HCT116 (cell line): Measurements from ENCODE around the gene LRRC71. TPM values are rescaled to one million over a fixed set of nuclear protein-coding genes. Genes with fewer than 3 reads are reported as not detected.

Experiments
- ATAC-seq: fragments of 200-7000 bp; cut with Tn5 transposase; 2 replicates; pipeline ENCODE4 v1.9.1; 2020; ENCODE audit warnings: mild to moderate bottlenecking, moderate library complexity
- BruUV-seq: library from RNA; stranded (reverse); fragments of 400-500 nt; replicated peaks from 2 replicates; lab custom pipeline; 2021; lab: Mats Ljungman, UMichigan
- CTCF ChIA-PET: fragments of 300-600 bp; sonication (Branson Sonifier 250); formaldehyde crosslinking; loops from one replicate; lab custom pipeline; 2021; ENCODE audit warnings: antibody characterized with exemption; lab: Charles Lee
- POLR2A ChIA-PET: fragments of 300-600, 350-600 bp; sonication (Branson Sonifier 250); formaldehyde crosslinking; loops from one replicate; lab custom pipeline; 2021; ENCODE audit warnings: antibody characterized with exemption; lab: Charles Lee
- RAD21 ChIA-PET, 2 experiments: fragments of 300-600 bp; sonication (Branson Sonifier 250); formaldehyde crosslinking; loops; one replicate each; lab custom pipeline; 2023; ENCODE audit warnings: low total read pairs in 2 of 2; ENCODE audit not compliant: uncharacterized antibody in 2 of 2, unreplicated experiment in 2 of 2, low non-redundant PET in 1 of 2; lab: Charles Lee
- DNase-seq: peaks from one replicate; pipeline ENCODE4 v3.0.0-alpha.2; 2010; ENCODE audit warnings: low read depth, low spot score
- H2AFZ ChIP-seq: fragments of 200-600 bp; shearing (Covaris generic), sonication (generic); 2 replicates; pipeline ENCODE4 v1.6.1; 2017; ENCODE audit warnings: low read depth, mixed run types, mixed read lengths, antibody characterized with exemption, low read length; ENCODE audit not compliant: poor library complexity, severe bottlenecking
- H3K27ac ChIP-seq: 2 replicates; pipeline ENCODE4 v1.5.1; 2012; ENCODE audit warnings: low read depth, low read length
- H3K27me3 ChIP-seq: fragments of 200-600 bp; sonication (generic); 2 replicates; pipeline ENCODE4 v1.6.1; 2016; ENCODE audit warnings: mixed run types, low read length, mixed read lengths; ENCODE audit not compliant: insufficient read depth
- H3K36me3 ChIP-seq, 2 experiments: fragments of 200-500 bp in 1 of 2; fragments of 200-600 bp in 1 of 2; sonication (Bioruptor generic) in 1 of 2; sonication (generic) in 1 of 2; 2 replicates each; pipeline versions ENCODE4 v1.5.1 to v1.6.1; 2014 to 2016; ENCODE audit warnings: low read length in 2 of 2, inconsistent platforms in 1 of 2, mixed read lengths in 1 of 2, mixed run types in 1 of 2; ENCODE audit not compliant: insufficient read depth in 2 of 2, control insufficient read depth in 1 of 2
- H3K4me1 ChIP-seq, 2 experiments: fragments of 200-600 bp in 1 of 2; sonication (generic) in 1 of 2; 2 replicates each; pipeline versions ENCODE4 v1.5.1 to v1.6.1; 2012 to 2017; ENCODE audit warnings: low read length in 2 of 2, inconsistent platforms in 1 of 2, mild to moderate bottlenecking in 1 of 2, mixed read lengths in 1 of 2, mixed run types in 1 of 2, moderate library complexity in 1 of 2; ENCODE audit not compliant: insufficient read depth in 2 of 2, control insufficient read depth in 1 of 2
- H3K4me2 ChIP-seq: fragments of 200-600 bp; sonication (generic); 2 replicates; pipeline ENCODE4 v1.6.1; 2017; ENCODE audit warnings: mixed run types, low read length, mixed read lengths
- H3K4me3 ChIP-seq, 2 experiments: fragments of 200-600 bp in 1 of 2; sonication (generic) in 1 of 2; replicated peaks in 1 of 2; 2 replicates each; pipeline ENCODE4 v1.5.1; 2011 to 2016; ENCODE audit warnings: low read length in 2 of 2, control low read depth in 1 of 2, low read depth in 1 of 2, mild to moderate bottlenecking in 1 of 2, mixed read lengths in 1 of 2, mixed run types in 1 of 2
- H3K79me2 ChIP-seq: fragments of 200-600 bp; sonication (generic); 2 replicates; pipeline ENCODE4 v1.6.1; 2017; ENCODE audit warnings: mild to moderate bottlenecking, mixed run types, low read length, moderate library complexity, mixed read lengths; ENCODE audit not compliant: insufficient read depth
- H3K9ac ChIP-seq: fragments of 200-600 bp; sonication (generic); 2 replicates; pipeline ENCODE4 v1.6.1; 2016; ENCODE audit warnings: low read length, mixed read lengths
- H3K9me2 ChIP-seq: fragments of 200-600 bp; sonication (generic), shearing (Covaris generic); 2 replicates; pipeline ENCODE4 v1.6.1; 2017; ENCODE audit warnings: mixed run types, mild to moderate bottlenecking, moderate library complexity; ENCODE audit not compliant: insufficient read depth
- H3K9me3 ChIP-seq, 2 experiments: fragments of 200-500 bp in 1 of 2; fragments of 200-600 bp in 1 of 2; sonication (Bioruptor generic) in 1 of 2; sonication (generic) in 1 of 2; 2 replicates each; pipeline ENCODE4 v1.6.1; 2014 to 2017; ENCODE audit warnings: low read length in 2 of 2, mixed read lengths in 2 of 2, inconsistent platforms in 1 of 2, low read depth in 1 of 2, mild to moderate bottlenecking in 1 of 2, mixed run types in 1 of 2, moderate library complexity in 1 of 2; ENCODE audit not compliant: control insufficient read depth in 1 of 2, insufficient read depth in 1 of 2
- H4K20me1 ChIP-seq: fragments of 200-600 bp; sonication (generic), shearing (Covaris generic); 2 replicates; pipeline ENCODE4 v1.6.1; 2017; ENCODE audit warnings: mixed run types, mild to moderate bottlenecking, moderate library complexity; ENCODE audit not compliant: insufficient read depth
- CBX3 ChIP-seq: IDR thresholded peaks from 2 replicates; pipeline ENCODE4 v1.6.1; 2012; ENCODE audit warnings: low read depth
- MAX ChIP-seq: IDR thresholded peaks from 2 replicates; pipeline ENCODE4 v1.6.1; 2012
- POLR2A ChIP-seq: IDR thresholded peaks from 2 replicates; pipeline ENCODE4 v1.7.0; 2011; ENCODE audit warnings: borderline replicate concordance; ENCODE audit not compliant: insufficient read depth, insufficient read length; ENCODE audit errors: extremely low read depth
- POLR2AphosphoS5 ChIP-seq: IDR thresholded peaks from 2 replicates; pipeline ENCODE4 v1.6.1; 2011; ENCODE audit warnings: mild to moderate bottlenecking, low read depth, low read length, moderate library complexity
- RAD21 ChIP-seq: IDR thresholded peaks from 2 replicates; pipeline ENCODE4 v1.6.1; 2012; ENCODE audit warnings: low read depth, mild to moderate bottlenecking
- SIN3A ChIP-seq: IDR thresholded peaks from 2 replicates; pipeline ENCODE4 v1.6.1; 2012; ENCODE audit warnings: low read depth
- SP1 ChIP-seq: IDR thresholded peaks from 2 replicates; pipeline ENCODE4 v1.6.1; 2012; ENCODE audit warnings: low read depth
- SRF ChIP-seq: IDR thresholded peaks from 2 replicates; pipeline ENCODE4 v1.6.1; 2012; ENCODE audit warnings: low read depth
- YY1 ChIP-seq: IDR thresholded peaks from 2 replicates; pipeline ENCODE4 v1.6.1; 2011; ENCODE audit warnings: low read length, low read depth, moderate library complexity, mild to moderate bottlenecking; ENCODE audit not compliant: insufficient replicate concordance; ENCODE audit errors: extremely low read depth
- ZBTB33 ChIP-seq: IDR thresholded peaks from 2 replicates; pipeline ENCODE4 v1.6.1; 2011; ENCODE audit warnings: mild to moderate bottlenecking, low read length, moderate library complexity; ENCODE audit not compliant: insufficient replicate concordance; ENCODE audit errors: extremely low read depth
- intact Hi-C: fragments of 100-400 bp; cut with micrococcal nuclease; formaldehyde crosslinking; loops from 2 replicates; pipeline ENCODE4 v1.10.0; 2022
- total RNA-seq: library from RNA; stranded (reverse); gene quantifications from one replicate; pipeline ENCODE4 v1.2.1, GENCODE V29; 2021; ENCODE audit not compliant: unreplicated experiment

The LRRC71 gene
- total RNA-seq, 1 experiment from 2014 or later: not detected

- RAD21 ChIA-PET: no interaction called here
- ATAC-seq: no peak
- no peaks in the 10 kb centered on the region for H3K9me3 ChIP-seq
- no peaks in the 10 kb centered on the region for H3K4me1 ChIP-seq
- no peaks in the 10 kb centered on the region for H4K20me1 ChIP-seq
- DNase-seq: no peak
- TF ChIP-seq RAD21 (no peak), CBX3 (no peak), SIN3A (no peak), YY1 (no peak), MAX (no peak), SRF (no peak), POLR2AphosphoS5 (no peak), SP1 (no peak), POLR2A (no peak), ZBTB33 (no peak)
- H3K9me2 ChIP-seq: no peaks in the 10 kb centered on the region
- no peaks in the 10 kb centered on the region for H3K27me3 ChIP-seq
- no peaks in the 10 kb centered on the region for H3K79me2 ChIP-seq
- BruUV-seq: no TSS peak
- H3K4me2 ChIP-seq: no peak overlapping the region
- H2AFZ ChIP-seq: no peak overlapping the region
- POLR2A ChIA-PET: no interaction called here
- H3K36me3 ChIP-seq: peaks cover 4 to 6% of the 10 kb centered on the region in 2 experiments; a peak in 3 of 4 replicates
- no peak overlapping the region for H3K27ac ChIP-seq
- intact Hi-C loops: no loop called here
- no peak overlapping the region for H3K9ac ChIP-seq
- no peak overlapping the region for H3K4me3 ChIP-seq
- CTCF ChIA-PET: interaction anchor here (1.8 kb wide), 1 partner anchor 9 kb away, joined by 4 read pairs; no protein-coding TSS in a partner anchor
These were observed 16.3 kb downstream of the LRRC71 start for GRCh38 chr1:156936721-156937220.
